ENCODE data around the gene USH2A. TPM values are rescaled to one million over a fixed set of nuclear protein-coding genes. Genes with fewer than 3 reads are reported as not detected.

The USH2A gene
- total and polyA plus RNA-seq, 8 donors, result 0.37 to 0.58 TPM; not detected in 6

- TF ChIP-seq POLR2A (IDR thresholded peaks at IDR 0.05), result no peak
- TF ChIP-seq CTCF (IDR thresholded peaks at IDR 0.05), result peak in 1 of 7 experiments; percentile 22
- TF ChIP-seq POLR2AphosphoS5 (IDR thresholded peaks at IDR 0.05), result no peak
- H3K27ac ChIP-seq, result no peak overlapping the region
- no peak overlapping the region for H3K4me3 ChIP-seq
- DNase-seq, result peak in 1 of 2 donors; percentile 54
- WGBS, 5 donors, result 25 to 29% (median 28%) methylated on average over 8 of the region's 8 CpGs
- H3K4me1 ChIP-seq, result no peaks in the 10 kb centered on the region
- intact Hi-C loops (cut with DNase I; ENCODE audit: low total_unique reads), result no loop called here
- H3K9me3 ChIP-seq, result no peaks in the 10 kb centered on the region
- H3K27me3 ChIP-seq, result no peaks in the 10 kb centered on the region
- H3K36me3 ChIP-seq, result no peaks in the 10 kb centered on the region
These were observed 713.0 kb downstream of the USH2A start for GRCh38 chr1:215710036-215710898.

DNA sequence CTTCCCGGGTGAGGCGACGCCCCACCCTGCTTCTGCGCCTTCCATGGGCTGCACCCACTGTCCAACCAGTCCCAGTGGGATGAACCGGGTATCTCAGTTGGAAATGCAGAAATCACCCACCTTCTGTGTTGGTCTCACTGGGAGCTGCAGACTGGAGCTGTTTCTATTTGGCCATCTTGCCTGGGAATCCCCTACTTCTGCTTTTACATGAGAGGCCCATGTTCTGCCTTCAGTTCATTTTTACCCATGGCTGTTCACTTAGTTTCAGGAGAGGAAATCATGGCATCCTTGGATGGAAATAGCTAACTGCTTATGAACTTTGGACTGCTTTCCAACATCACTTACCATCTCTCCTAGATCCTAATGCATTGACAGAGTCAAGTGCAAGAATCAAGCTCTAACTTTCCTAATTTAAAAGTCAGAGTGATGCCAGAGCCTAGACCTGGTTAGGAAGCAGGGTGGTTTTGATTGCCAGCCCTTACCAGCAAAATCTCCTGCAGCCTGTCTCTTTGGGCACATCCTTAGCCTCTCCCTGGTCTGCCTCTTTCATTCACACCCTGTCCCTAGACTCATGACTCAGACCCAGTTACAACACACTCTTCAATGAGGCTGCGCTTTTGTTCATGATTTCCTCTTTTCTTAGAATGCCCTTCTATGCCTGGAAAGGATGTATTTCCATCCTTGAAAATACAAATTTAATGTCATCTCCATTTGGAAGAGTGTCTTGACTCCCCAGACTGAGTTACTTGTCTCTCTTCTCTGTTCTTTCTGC, 719.0 kb downstream of the USH2A start:
- no peak overlapping the region for H3K27ac ChIP-seq
- H3K36me3 ChIP-seq, result no peaks in the 10 kb centered on the region
- H3K4me3 ChIP-seq, result no peak overlapping the region
- 70 to 88% (median 79%) methylated on average over 6 of the region's 6 CpGs for WGBS, 5 donors
- no peaks in the 10 kb centered on the region for H3K4me1 ChIP-seq
- no peak for DNase-seq
- TF ChIP-seq POLR2A (IDR thresholded peaks at IDR 0.05) (no peak), EP300 (IDR thresholded peaks at IDR 0.05) (no peak), CTCF (IDR thresholded peaks at IDR 0.05) (no peak), POLR2AphosphoS5 (IDR thresholded peaks at IDR 0.05) (no peak)
- intact Hi-C loops (cut with DNase I; ENCODE audit: low total_unique reads), result no loop called here
- H3K9me3 ChIP-seq, result peaks cover 0 to 4% (median 0%) of the 10 kb centered on the region in 4 donors
- H3K27me3 ChIP-seq, result no peaks in the 10 kb centered on the region

GRCh38 chr1:215682232-215682631, 741.0 kb downstream of the USH2A start:
- H3K9me3 ChIP-seq, result no peaks in the 10 kb centered on the region
- no peak overlapping the region for H3K4me3 ChIP-seq
- no peak for TF ChIP-seq EP300 (IDR thresholded peaks at IDR 0.05)
- no peak for TF ChIP-seq POLR2AphosphoS5 (IDR thresholded peaks at IDR 0.05)
- peak in 1 of 7 experiments; percentile 9 for TF ChIP-seq CTCF (IDR thresholded peaks at IDR 0.05)
- TF ChIP-seq POLR2A (IDR thresholded peaks at IDR 0.05), result no peak
- 26 to 38% (median 32%) methylated on average over 2 of the region's 2 CpGs for WGBS, 5 donors
- intact Hi-C loops (cut with DNase I; ENCODE audit: low total_unique reads), result no loop called here
- no peaks in the 10 kb centered on the region for H3K4me1 ChIP-seq
- H3K36me3 ChIP-seq, result no peaks in the 10 kb centered on the region
- peak in 1 of 2 donors; percentile 42 for DNase-seq
- no peak overlapping the region for H3K27ac ChIP-seq
- H3K27me3 ChIP-seq, result peaks cover 0 to 3% (median 0%) of the 10 kb centered on the region in 3 donors

- Histone ChIP-seq H3K27ac (no peak overlapping the region), H3K36me3 (no peaks in the 10 kb centered on the region), H3K4me1 (no peaks in the 10 kb centered on the region), H3K27me3 (peaks cover 0 to 3% (median 0%) of the 10 kb centered on the region in 3 donors), H3K4me3 (no peak overlapping the region), H3K9me3 (no peaks in the 10 kb centered on the region)
- 46 to 65% (median 61%) methylated on average over 2 of the region's 2 CpGs for WGBS, 5 donors
- TF ChIP-seq POLR2AphosphoS5 (IDR thresholded peaks at IDR 0.05) (no peak), CTCF (IDR thresholded peaks at IDR 0.05) (no peak), POLR2A (IDR thresholded peaks at IDR 0.05) (no peak), EP300 (IDR thresholded peaks at IDR 0.05) (no peak)
- DNase-seq, result no peak
- intact Hi-C loops (cut with DNase I; ENCODE audit: low total_unique reads), result no loop called here
These were observed 742.2 kb downstream of the USH2A start for GRCh38 chr1:215681041-215681440.
